Measurements from ENCODE around the gene MFSD12. TPM values are rescaled to one million over a fixed set of nuclear protein-coding genes. Genes with fewer than 3 reads are reported as not detected.
A peak's percentile ranks its signal among the peaks of the same experiment; 100 is the strongest.
"Not testable (repeated sequence)": the region's sequence is repeated elsewhere in the genome, so short reads cannot be mapped to it uniquely, and the experiment has no call there.

The MFSD12 gene
- total RNA-seq, 1 donor from 2014 or later, result 181 TPM

DNA sequence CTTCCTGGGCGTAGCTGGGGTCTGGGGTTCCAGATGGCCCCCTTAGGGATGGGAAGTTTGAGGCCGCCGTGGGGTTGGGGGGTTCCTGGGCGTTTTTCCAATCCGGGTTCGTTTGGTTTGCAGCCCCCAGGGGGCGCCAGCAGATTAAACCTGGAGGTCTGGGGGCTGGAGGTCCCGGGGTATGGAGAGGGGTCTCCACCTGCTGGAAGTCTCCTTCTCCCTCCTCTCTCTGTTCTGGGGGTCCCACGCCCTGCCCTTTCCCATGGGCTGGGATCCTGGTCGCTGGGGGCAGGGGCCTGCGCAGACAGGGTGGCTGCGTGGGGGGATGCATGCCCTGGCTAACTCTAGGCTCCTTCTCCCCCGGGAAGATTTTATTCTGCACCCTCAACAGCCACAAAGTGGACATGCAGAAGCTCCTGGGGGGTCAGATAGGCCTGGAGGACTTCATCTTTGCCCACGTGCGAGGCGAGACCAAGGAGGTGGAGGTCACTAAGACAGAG lies 28.8 kb upstream of the MFSD12 start:
- Histone ChIP-seq H3K9me3 (ENCODE audit: insufficient read depth, low read depth, low read length) (no peaks in the 10 kb centered on the region), H3K27me3 (ENCODE audit: insufficient read depth, low read length) (peaks cover 3% of the 10 kb centered on the region), H3K4me2 (ENCODE audit: low read length) (peak overlapping the region; percentile 70), H3K27ac (ENCODE audit: low read depth, low read length) (no peak overlapping the region), H3K9ac (ENCODE audit: low read length) (no peak overlapping the region), H4K20me1 (ENCODE audit: insufficient read depth, low read length) (no peaks in the 10 kb centered on the region), H3K4me3 (ENCODE audit: insufficient read depth, low read depth, low read length) (peak overlapping the region; percentile 19), H3K79me2 (ENCODE audit: insufficient read depth, low read length) (no peaks in the 10 kb centered on the region), H3K36me3 (ENCODE audit: insufficient read depth, low read length) (no peaks in the 10 kb centered on the region), H2AFZ (ENCODE audit: low read depth, low read length) (peak overlapping the region; percentile 52), H3K4me1 (ENCODE audit: insufficient read depth, low read length) (peaks cover 3% of the 10 kb centered on the region)
- peak; percentile 29 for TF ChIP-seq CTCF (IDR thresholded peaks at IDR 0.05; ENCODE audit: insufficient read depth, low read depth, low read length)
- TF ChIP-seq EZH2 (IDR thresholded peaks at IDR 0.05; ENCODE audit: insufficient read depth, low read length), result no peak
- H3K4me3 Mint-ChIP-seq (ENCODE audit: unreplicated experiment), result no peak overlapping the region
- no peak overlapping the region for H3K27ac Mint-ChIP-seq (ENCODE audit: unreplicated experiment)
- no peaks in the 10 kb centered on the region for H3K9me3 Mint-ChIP-seq (ENCODE audit: unreplicated experiment)
- FAIRE-seq, result no peak
- no peak for DNase-seq (ENCODE audit: low read depth)
- peaks cover 19% of the 10 kb centered on the region for H3K27me3 Mint-ChIP-seq (ENCODE audit: low read depth, unreplicated experiment)
- no peaks in the 10 kb centered on the region for H3K4me1 Mint-ChIP-seq (ENCODE audit: low read depth, unreplicated experiment)
- peaks cover 3% of the 10 kb centered on the region for H3K36me3 Mint-ChIP-seq (ENCODE audit: low read depth, unreplicated experiment)

DNA sequence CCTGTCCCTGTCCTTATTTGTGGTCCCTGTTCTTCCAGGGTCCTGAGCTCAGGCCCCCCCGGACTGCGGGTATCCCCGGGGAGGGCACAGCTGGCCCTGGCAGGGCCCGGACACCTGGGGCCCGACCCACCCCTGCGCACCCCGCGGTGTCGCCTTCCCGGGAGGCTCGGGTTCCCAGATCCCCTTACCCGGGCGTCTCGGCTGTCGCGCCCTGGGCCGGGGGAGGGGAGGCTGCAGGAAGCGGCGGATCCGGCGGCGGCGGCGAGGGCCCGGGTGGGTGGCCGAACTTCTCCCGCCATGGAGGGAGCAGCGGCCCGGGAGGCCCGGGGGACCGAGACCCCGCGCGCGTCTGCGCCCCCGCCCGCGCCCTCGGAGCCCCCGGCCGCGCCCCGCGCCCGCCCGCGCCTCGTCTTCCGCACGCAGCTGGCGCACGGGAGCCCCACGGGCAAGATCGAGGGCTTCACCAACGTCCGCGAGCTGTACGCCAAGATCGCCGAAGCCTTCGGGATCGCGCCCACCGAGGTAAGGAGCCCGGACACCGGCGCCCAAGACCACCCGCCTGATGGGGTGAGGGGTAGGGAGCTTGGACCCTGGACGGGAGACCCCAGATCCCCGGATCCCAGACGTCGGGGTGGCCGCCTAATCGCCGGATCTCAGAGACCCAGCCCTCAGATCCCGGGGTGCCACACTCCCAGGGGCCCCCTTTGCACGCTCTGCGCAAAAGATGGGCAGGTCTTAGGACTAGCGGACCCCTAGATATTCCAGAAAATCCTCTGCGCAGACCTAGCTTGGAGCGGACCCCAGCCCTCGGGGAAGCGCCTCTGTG lies 28.1 kb upstream of the MFSD12 start, which contains the start of gene GIPC3:
Gene GIPC3 (plus strand): TSS at position 178 of the 826 bp plus-strand sequence. CDS start 120 bp downstream, at position 298.
- Histone ChIP-seq H3K9ac (ENCODE audit: low read length) (no peak within 1 kb of the TSS), H3K27me3 (ENCODE audit: insufficient read depth, low read length) (peaks cover 3% of the 10 kb centered on the region), H3K4me2 (ENCODE audit: low read length) (peak within 1 kb of the TSS; percentile 70), H3K9me3 (ENCODE audit: insufficient read depth, low read depth, low read length) (no peaks in the 10 kb centered on the region), H3K4me1 (ENCODE audit: insufficient read depth, low read length) (peaks cover 7% of the 10 kb centered on the region), H3K79me2 (ENCODE audit: insufficient read depth, low read length) (no peaks in the 10 kb centered on the region), H3K36me3 (ENCODE audit: insufficient read depth, low read length) (no peaks in the 10 kb centered on the region), H3K27ac (ENCODE audit: low read depth, low read length) (no peak within 1 kb of the TSS), H3K4me3 (ENCODE audit: insufficient read depth, low read depth, low read length) (peak within 1 kb of the TSS; percentile 19), H2AFZ (ENCODE audit: low read depth, low read length) (peak within 1 kb of the TSS; percentile 52), H4K20me1 (ENCODE audit: insufficient read depth, low read length) (no peaks in the 10 kb centered on the region)
- FAIRE-seq (no peak), DNase-seq (ENCODE audit: low read depth) (no peak)
- no peak for TF ChIP-seq CTCF (IDR thresholded peaks at IDR 0.05; ENCODE audit: insufficient read depth, low read depth, low read length)
- peak; percentile 68 for TF ChIP-seq EZH2 (IDR thresholded peaks at IDR 0.05; ENCODE audit: insufficient read depth, low read length)
- H3K4me3 Mint-ChIP-seq (ENCODE audit: unreplicated experiment), result no peak within 1 kb of the TSS
- H3K4me1 Mint-ChIP-seq (ENCODE audit: low read depth, unreplicated experiment), result peaks cover 3% of the 10 kb centered on the region
- peaks cover 15% of the 10 kb centered on the region for H3K27me3 Mint-ChIP-seq (ENCODE audit: low read depth, unreplicated experiment)
- H3K27ac Mint-ChIP-seq (ENCODE audit: unreplicated experiment), result no peak within 1 kb of the TSS
- peaks cover 3% of the 10 kb centered on the region for H3K36me3 Mint-ChIP-seq (ENCODE audit: low read depth, unreplicated experiment)
- H3K9me3 Mint-ChIP-seq (ENCODE audit: unreplicated experiment), result no peaks in the 10 kb centered on the region

DNA sequence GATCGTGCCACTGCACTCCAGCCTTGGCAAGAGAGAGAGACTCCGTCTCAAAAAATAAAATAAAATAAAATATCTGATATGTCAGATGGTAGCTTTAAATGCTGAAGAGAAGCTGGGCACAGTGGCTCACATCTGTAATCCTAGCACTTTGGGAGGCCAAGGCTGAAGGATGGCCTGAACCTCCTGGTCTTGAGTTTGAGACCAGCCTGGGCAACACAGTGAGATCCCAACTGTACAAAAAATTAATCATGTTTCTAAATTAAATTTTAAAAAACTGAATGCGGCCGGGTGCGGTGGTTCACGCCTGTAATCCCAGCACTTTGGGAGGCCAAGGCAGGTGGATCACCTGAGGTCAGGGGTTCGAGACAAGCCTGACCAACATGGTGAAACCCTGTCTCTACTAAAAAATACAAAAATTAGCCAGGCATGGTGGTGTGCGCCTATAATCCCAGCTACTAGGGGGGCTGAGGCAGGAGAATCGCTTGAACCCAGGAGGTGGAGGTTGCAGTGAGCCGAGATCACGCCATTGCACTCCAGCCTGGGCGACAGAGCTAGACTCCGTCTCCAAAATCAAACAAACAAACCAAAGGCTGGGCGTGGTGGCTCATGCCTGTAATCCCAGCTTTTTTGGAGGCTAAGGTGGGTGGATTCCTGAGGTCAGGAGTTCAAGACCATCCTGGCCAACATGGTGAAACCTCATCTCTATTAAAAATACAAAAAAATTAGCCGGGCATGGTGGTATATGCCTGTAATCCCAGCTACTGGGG lies 26.8 kb upstream of the MFSD12 start:
- not testable (repeated sequence) for DNase-seq (ENCODE audit: low read depth); FAIRE-seq; H3K9ac ChIP-seq (ENCODE audit: low read length); H3K36me3 Mint-ChIP-seq (ENCODE audit: low read depth, unreplicated experiment); H3K79me2 ChIP-seq (ENCODE audit: insufficient read depth, low read length); H3K4me3 Mint-ChIP-seq (ENCODE audit: unreplicated experiment); H3K9me3 Mint-ChIP-seq (ENCODE audit: unreplicated experiment); H3K27ac ChIP-seq (ENCODE audit: low read depth, low read length); H3K27me3 ChIP-seq (ENCODE audit: insufficient read depth, low read length); H2AFZ ChIP-seq (ENCODE audit: low read depth, low read length); H3K9me3 ChIP-seq (ENCODE audit: insufficient read depth, low read depth, low read length); H4K20me1 ChIP-seq (ENCODE audit: insufficient read depth, low read length); H3K27ac Mint-ChIP-seq (ENCODE audit: unreplicated experiment); H3K36me3 ChIP-seq (ENCODE audit: insufficient read depth, low read length); H3K4me2 ChIP-seq (ENCODE audit: low read length); H3K4me3 ChIP-seq (ENCODE audit: insufficient read depth, low read depth, low read length)
- Mint-ChIP-seq H3K27me3 (ENCODE audit: low read depth, unreplicated experiment) (peaks cover 13% of the 10 kb centered on the region), H3K4me1 (ENCODE audit: low read depth, unreplicated experiment) (peaks cover 11% of the 10 kb centered on the region)
- peaks cover 19% of the 10 kb centered on the region for H3K4me1 ChIP-seq (ENCODE audit: insufficient read depth, low read length)

DNA sequence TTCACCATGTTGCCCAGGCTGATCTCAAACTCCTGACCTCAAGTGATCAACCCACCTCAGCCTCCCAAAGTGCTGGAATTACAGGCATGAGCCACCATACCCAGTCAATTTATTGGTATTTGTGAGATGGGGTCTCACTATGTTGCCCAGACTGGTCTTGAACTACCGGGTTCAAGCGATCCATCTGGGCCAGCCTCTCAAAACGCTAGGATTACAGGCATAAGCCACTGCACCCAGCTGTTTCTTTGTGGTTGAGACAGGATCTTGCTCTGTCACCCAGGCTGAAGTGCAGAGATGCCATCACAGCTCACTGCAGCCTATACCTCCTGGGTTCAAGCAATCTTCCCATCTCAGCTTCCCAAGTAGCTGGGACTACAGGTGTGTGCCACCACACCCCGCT lies 24.4 kb upstream of the MFSD12 start:
- peaks cover 19% of the 10 kb centered on the region for H3K4me1 ChIP-seq (ENCODE audit: insufficient read depth, low read length)
- not testable (repeated sequence) for H3K9ac ChIP-seq (ENCODE audit: low read length); H3K27me3 Mint-ChIP-seq (ENCODE audit: low read depth, unreplicated experiment); H3K4me3 ChIP-seq (ENCODE audit: insufficient read depth, low read depth, low read length); H4K20me1 ChIP-seq (ENCODE audit: insufficient read depth, low read length); H3K9me3 ChIP-seq (ENCODE audit: insufficient read depth, low read depth, low read length); DNase-seq (ENCODE audit: low read depth); H3K36me3 ChIP-seq (ENCODE audit: insufficient read depth, low read length); H3K27ac Mint-ChIP-seq (ENCODE audit: unreplicated experiment); H3K36me3 Mint-ChIP-seq (ENCODE audit: low read depth, unreplicated experiment); H3K27me3 ChIP-seq (ENCODE audit: insufficient read depth, low read length); H3K79me2 ChIP-seq (ENCODE audit: insufficient read depth, low read length); FAIRE-seq; H3K4me2 ChIP-seq (ENCODE audit: low read length); H2AFZ ChIP-seq (ENCODE audit: low read depth, low read length); H3K4me3 Mint-ChIP-seq (ENCODE audit: unreplicated experiment); H3K27ac ChIP-seq (ENCODE audit: low read depth, low read length); H3K9me3 Mint-ChIP-seq (ENCODE audit: unreplicated experiment)
- H3K4me1 Mint-ChIP-seq (ENCODE audit: low read depth, unreplicated experiment), result peaks cover 11% of the 10 kb centered on the region

Measured in astrocyte (in vitro differentiated cells and primary cell).